GM21786 (cell line): Measurements from ENCODE around the gene SMU1.

ENCODE experiments used
- ATAC-seq: cut with Tn5 transposase; IDR thresholded peaks from one replicate; pipeline ENCODE4 v1.9.1; 2021; ENCODE audit not compliant: unreplicated experiment

The SMU1 gene

DNA sequence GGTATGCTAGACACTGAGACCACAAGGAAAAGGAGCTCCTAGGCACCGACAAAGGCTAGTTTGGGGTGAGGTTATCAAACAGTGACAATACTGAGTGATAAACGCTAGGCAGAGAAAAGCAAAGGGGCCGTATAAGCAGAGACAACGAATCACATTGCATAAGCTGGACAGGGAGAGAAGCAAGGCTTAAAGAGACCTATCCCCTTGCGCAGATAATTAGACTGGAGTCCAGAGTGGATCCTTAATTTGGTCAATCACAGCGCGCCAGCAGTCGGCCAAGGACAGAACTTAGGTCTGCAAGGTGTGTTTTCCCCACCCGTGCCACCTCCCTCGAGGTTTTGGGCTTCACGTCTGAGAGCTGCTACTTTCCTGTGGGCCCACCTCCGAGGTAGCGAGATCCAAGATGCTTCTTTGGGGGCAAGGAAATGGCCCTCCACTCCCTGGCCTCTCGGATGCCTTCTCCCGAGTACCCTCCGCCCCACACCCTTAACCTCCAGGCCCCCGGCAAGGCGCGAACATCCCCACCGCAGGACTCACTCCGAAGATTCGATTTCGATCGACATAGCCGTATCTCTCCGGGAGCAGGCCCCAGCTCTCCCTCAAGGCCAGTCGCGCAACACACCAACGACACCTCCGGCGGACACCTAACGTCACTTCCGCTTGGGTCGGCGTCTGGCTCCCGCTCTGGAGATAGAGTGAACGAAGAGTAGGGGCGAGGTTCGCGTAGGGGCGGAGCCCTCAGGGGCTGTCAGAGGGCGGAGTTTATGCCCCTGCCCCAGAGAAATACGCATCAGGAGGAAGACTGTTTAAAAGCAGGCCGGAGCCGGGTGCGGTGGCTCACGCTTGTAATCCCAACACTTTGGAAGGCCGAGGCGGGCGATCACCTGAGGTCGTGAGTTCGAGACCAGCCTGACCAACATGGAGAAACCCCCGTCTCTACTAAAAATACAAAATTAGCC lies at the start of gene SMU1:
SMU1 (minus strand) TSS at position 629 of the 959 bp plus-strand sequence; CDS start at position 563, 66 bp downstream.
- peak; percentile 99 for ATAC-seq

DNA sequence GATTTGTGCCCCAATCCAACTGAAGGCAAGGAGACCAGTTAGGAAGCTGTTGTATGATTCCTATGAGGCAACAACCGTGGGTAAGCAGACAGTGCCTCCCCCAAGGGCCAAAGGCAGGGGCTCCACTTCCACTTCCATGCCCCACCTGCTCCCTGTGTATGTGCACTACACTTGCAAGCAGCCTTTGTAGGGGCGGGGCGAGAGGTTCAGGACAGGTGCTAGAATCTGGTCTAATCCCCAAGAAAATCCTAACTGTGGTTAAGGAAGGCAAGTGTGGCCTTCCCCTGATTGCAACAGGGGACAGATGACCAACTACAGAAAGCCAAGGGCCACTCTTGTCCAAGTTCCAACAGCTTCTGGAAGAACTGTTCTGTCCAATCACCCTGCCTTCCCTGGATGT lies 49.0 kb upstream of the SMU1 start:
- no peak for ATAC-seq

- ATAC-seq: no peak
Observed at GRCh38 chr9:33124751-33125381, 48.4 kb upstream of the SMU1 start.

GRCh38 chr9:33124046-33124445 lies 47.6 kb upstream of the SMU1 start:
- no peak for ATAC-seq

DNA sequence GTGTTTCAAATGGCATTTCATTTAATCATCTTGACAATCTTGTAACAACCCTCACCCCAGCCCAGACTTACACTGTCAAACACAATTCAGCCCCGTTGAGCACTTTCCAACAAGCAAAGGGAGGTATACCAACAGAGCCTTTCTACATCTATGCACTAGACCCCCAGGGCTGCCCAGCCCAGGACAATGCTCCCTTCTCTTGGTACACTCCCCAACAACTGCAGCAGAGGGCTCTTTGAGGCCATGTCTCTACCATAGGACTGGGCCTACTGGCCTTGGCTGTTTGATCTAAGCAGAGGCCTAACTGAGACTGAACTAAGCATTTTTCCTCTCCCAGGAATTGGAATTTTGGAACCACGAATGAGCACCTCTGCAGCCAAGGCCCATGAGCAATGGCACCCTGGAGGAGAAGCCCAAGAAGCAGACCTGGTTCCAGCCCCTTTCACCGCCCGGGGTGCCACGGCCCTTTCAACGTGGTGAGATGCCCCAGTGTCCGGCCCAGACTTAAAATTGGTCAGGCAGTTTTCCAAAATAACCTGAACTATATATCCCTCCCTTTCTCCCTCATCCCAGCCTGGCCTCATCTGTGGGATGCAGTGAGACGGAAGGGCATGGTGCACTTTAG lies 47.0 kb upstream of the SMU1 start:
- ATAC-seq: no peak

- ATAC-seq: no peak
Observed at GRCh38 chr9:33120620-33121019, 44.1 kb upstream of the SMU1 start.

DNA sequence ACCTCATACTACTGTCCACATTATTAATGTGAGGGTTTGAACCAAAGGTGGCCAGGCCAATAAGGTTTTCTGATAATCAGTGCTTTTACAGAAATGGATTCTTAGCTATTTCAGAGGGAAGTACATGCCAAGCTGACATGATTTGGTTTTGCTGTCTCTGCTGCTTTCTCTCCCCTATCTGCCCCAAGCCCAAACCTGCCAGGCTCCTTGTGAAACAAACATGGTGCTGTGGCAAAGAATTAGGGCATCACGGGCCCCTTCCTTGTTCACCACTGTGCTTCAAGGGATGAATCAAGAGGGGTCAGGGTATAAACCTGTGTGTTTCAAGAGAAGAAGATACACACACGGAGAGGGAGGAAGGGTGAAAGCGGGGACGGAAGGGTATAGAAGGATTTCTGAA lies 41.3 kb upstream of the SMU1 start:
- no peak for ATAC-seq

- no peak for ATAC-seq
Observed at GRCh38 chr9:33117306-33117705, 40.8 kb upstream of the SMU1 start.

DNA sequence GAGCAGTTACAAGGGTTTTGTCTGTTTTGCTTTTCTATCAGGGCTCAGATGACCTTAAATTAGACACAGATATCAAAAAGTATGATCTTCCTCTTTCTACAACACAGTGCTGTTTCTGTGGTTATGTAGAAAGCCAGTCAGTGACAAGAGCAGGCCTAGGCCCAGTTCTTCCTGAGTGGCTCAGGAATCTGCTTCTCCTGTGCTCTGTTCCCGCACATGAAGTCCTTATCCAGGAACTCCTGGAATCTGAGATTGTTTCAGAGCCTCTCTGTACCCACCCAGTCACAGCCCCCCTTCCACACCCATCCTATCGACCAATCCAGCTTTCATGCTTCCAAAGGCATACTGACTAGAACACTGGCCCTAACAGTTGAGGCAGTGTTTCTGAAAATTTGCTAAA lies 40.4 kb upstream of the SMU1 start:
- ATAC-seq: no peak

DNA sequence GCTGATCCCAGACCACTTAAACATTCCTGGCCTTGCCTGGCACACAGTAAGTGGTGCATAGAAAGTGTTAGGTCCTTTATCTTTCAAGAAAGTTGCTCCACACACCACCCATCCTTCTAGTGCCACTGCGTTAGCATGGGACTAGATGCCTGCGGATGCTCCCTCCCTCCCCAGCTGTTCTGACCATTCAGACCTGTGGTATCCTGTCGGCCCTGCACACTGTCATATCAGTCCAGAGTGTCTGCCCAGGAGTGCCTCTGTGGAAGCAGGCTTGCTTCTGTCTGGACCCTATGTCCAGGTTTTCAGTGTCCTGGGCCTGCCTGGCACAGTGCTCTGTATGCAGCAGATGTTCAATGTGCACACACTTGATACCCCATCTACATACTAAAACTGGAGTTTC lies 38.3 kb upstream of the SMU1 start:
- no peak for ATAC-seq

DNA sequence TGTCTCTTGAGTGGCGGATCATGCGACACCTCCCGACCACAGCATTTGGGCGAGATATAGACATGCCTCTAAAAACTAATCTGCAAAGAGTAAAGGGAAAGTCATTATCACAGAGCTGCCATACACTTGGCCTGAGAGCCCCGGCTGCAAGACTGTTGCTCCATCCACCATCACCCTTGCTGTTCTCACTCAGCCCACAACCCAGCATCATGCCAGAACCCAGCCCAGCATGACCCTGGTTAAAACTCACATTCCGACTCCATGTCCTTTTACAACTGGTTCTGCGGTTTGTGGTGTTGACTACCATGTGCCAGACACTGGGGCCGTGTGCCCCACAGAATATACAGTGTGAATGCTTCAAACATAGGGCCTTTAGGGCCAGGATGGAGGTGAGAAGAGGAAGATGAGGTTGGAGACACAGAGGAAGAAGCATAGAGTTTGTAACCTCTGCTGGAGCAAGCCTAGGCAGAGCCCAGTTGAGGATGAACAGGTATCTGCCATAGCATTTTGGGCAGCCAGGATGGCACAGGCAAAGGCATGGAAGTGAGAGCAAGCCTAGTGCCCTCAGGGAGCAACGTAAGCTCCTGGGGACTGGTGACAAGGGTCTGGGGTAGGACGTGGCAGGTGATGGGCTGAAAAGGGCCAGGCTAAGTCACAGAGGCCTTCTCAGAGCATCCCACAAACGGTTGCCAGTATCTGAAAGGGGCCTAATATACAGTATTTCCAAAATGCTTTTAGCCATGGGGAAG lies 37.5 kb upstream of the SMU1 start:
- no peak for ATAC-seq

DNA sequence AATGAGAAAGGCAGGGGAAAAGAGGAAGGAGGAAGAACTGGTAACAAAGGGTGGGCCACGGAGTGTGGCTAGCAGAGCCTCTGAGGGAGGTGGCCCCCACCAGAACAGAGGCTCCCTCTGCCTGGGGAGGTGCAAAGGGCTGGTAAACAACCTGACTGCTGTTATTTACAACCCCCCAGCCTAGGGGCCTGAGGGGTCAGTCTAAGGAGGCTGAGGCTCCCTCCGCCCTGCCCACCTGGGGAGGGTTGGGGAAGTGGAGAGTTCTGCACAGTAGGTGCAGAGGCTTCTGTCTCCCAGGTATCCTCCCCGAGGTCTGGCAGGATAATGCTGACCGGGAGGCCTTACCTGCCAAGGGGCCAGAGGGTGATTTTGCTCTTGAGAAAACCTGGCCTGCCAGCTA lies 35.6 kb upstream of the SMU1 start:
- ATAC-seq: no peak

- ATAC-seq: no peak
Observed at GRCh38 chr9:33111631-33112030, 35.2 kb upstream of the SMU1 start.

GRCh38 chr9:33110686-33111085 lies 34.2 kb upstream of the SMU1 start:
- ATAC-seq: no peak

GRCh38 chr9:33109850-33110595 lies 33.5 kb upstream of the SMU1 start:
- ATAC-seq: no peak

GRCh38 chr9:33109097-33109496 lies 32.6 kb upstream of the SMU1 start:
- no peak for ATAC-seq

- no peak for ATAC-seq
Observed at GRCh38 chr9:33108472-33108871, 32.0 kb upstream of the SMU1 start.

DNA sequence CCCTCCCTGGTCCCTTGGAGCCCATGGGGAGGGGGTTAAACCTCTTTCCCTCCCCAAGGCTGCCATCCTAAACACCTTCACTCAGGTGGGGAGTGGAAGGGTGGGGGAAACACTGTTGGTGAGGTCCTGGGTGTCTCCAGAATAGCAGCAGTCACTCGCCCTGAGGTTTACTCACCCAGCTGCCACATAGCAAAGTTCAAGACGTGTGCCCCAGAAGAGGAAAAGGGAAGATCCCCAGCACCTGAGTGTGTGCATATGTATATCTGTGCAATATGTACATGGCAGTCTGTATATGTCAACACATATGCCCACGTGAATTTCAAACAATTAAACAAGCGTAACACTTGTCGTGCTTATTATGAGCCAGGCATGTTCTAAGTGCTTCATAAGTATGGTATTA lies 31.3 kb upstream of the SMU1 start:
- ATAC-seq: no peak

GRCh38 chr9:33106827-33107621 lies 30.6 kb upstream of the SMU1 start:
- no peak for ATAC-seq

GRCh38 chr9:33106372-33106771 lies 29.9 kb upstream of the SMU1 start:
- ATAC-seq: no peak
